Left cardiac atrium (tissue), 4 donors: ENCODE measurements around the gene TRPV2. TPM values are rescaled to one million over a fixed set of nuclear protein-coding genes. Genes with fewer than 3 reads are reported as not detected.

Source experiments
- ATAC-seq, 2 donors: fragments of 200-7000 bp; cut with Tn5 transposase; one replicate each; pipeline ENCODE4 v1.9.1; 2020; ENCODE audit warnings: mild to moderate bottlenecking in 2 of 2, moderate library complexity in 2 of 2
- DNase-seq: peaks from one replicate; pipeline ENCODE4 v3.0.0-alpha.2; 2020
- intact Hi-C, 2 donors: fragments of 100-400 bp; cut with DNase I; formaldehyde crosslinking; loops; one replicate each; pipeline versions ENCODE4 v1.14.1 to v1.15.1; 2022 to 2023
- total RNA-seq, 2 donors: library from RNA; stranded (reverse); fragmentation: NEBNext Ultra II Directional; extraction: Animal tissue kit (Norgen Biotek cat#: 25700); gene quantifications; one replicate each; pipeline ENCODE4 v1.2.1, GENCODE V29; 2021
- donor health status: DM: no; HTN: yes; CAD: no.
- donor health status: DM: no; HTN: yes; CAD: no; lungs with severe emphysema.
- donor health status: DM: yes; HTN: yes; CAD: no.
- donor health status: Dilated cardiomyopathy.

The TRPV2 gene
- total RNA-seq, 2 donors from 2014 or later, result 14.3 to 21.1 TPM

- ATAC-seq, result no peak
- DNase-seq, result no peak
- intact Hi-C loops, result no loop called here
These were observed 67.8 kb downstream of the TRPV2 start for GRCh38 chr17:16483021-16483645.

GRCh38 chr17:16484445-16485175 lies 69.2 kb downstream of the TRPV2 start:
- no peak for DNase-seq
- no peak for ATAC-seq
- intact Hi-C loops, result no loop called here

Other genes with a start within 250 kb of the TRPV2 start
- 10 to 100 TPM; 59.6 to 65.7 TPM for gene NCOR1, start 200.0 kb upstream of the TRPV2 start, total RNA-seq
- 10 to 100 TPM in 1 of 2 donors, 1 to 10 TPM in 1; 9.7 to 18.0 TPM for gene PIGL, start 198.4 kb upstream of the TRPV2 start, total RNA-seq
- 10 to 100 TPM; 14.4 to 19.8 TPM for gene CENPV, start 62.1 kb upstream of the TRPV2 start, total RNA-seq
- 1,000 to 10,000 TPM; 1,163 to 1,195 TPM for gene UBB, start 34.5 kb upstream of the TRPV2 start, total RNA-seq
- gene LRRC75A, start 76.6 kb downstream of the TRPV2 start, total RNA-seq, result under 1 TPM; 0.60 to 0.91 TPM
- 10 to 100 TPM in 1 of 2 donors, 1 to 10 TPM in 1; 6.7 to 12.0 TPM for gene ZNF287, start 153.6 kb downstream of the TRPV2 start, total RNA-seq
- 1 to 10 TPM; 1.3 to 2.7 TPM for gene ZNF624, start 238.3 kb downstream of the TRPV2 start, total RNA-seq